ENCODE data around the gene COL9A2. TPM values are rescaled to one million over a fixed set of nuclear protein-coding genes. Genes with fewer than 3 reads are reported as not detected.

The COL9A2 gene
- total RNA-seq, 1 experiment from 2014 or later = 13.5 TPM

- no peak overlapping the region for H2AFZ ChIP-seq
- no peaks in the 10 kb centered on the region for H3K79me2 ChIP-seq (ENCODE audit: low read depth)
- H3K9me3 ChIP-seq (ENCODE audit: insufficient read depth, low read depth) = no peaks in the 10 kb centered on the region; the same call in 1 of the 2 replicates
- intact Hi-C loops (cut with micrococcal nuclease; ENCODE audit: unreplicated experiment) = no loop called here
- no peaks in the 10 kb centered on the region for H4K20me1 ChIP-seq (ENCODE audit: insufficient read depth)
- H3K36me3 ChIP-seq (ENCODE audit: low read depth) = no peaks in the 10 kb centered on the region
- POLR2A ChIA-PET (ENCODE audit: unreplicated experiment) = no interaction called here
- H3K9me2 ChIP-seq (ENCODE audit: insufficient read depth) = no peaks in the 10 kb centered on the region
- no peak overlapping the region for H3K4me3 ChIP-seq
- CTCF ChIA-PET = no interaction called here
- H3K27me3 ChIP-seq (ENCODE audit: insufficient read depth, low read depth) = no peaks in the 10 kb centered on the region
- H3F3A ChIP-seq (ENCODE audit: insufficient read depth, low read depth) = peaks cover 2% of the 10 kb centered on the region
- no peak overlapping the region for H3K4me2 ChIP-seq
- TF ChIP-seq CTCF (conservative IDR thresholded peaks at IDR 0.05) (no peak), EZH2 (IDR thresholded peaks at IDR 0.05; ENCODE audit: low read depth) (no peak)
- no peak overlapping the region for H3K27ac ChIP-seq
- DNase-seq = no peak
- no TSS peak for BruUV-seq (replicated peaks)
- H3K4me1 ChIP-seq (replicated peaks; ENCODE audit: insufficient read depth) = peaks cover 10% of the 10 kb centered on the region
Observed at GRCh38 chr1:40300249-40300567, 16.9 kb downstream of the COL9A2 start.

GRCh38 chr1:40299366-40300248 lies 17.5 kb downstream of the COL9A2 start:
- intact Hi-C loops (cut with micrococcal nuclease; ENCODE audit: unreplicated experiment) = no loop called here

GRCh38 chr1:40291293-40291692 lies 25.8 kb downstream of the COL9A2 start:
- H3K4me1 ChIP-seq (replicated peaks; ENCODE audit: insufficient read depth) = no peaks in the 10 kb centered on the region
- TF ChIP-seq EZH2 (IDR thresholded peaks at IDR 0.05; ENCODE audit: low read depth) = no peak
- TF ChIP-seq CTCF (conservative IDR thresholded peaks at IDR 0.05) = no peak
- ChIA-PET CTCF (interaction anchor here (0.6 to 1.1 kb wide), 2 partner anchors 10 to 48 kb away, joined by 3 to 4 read pairs; no protein-coding TSS in a partner anchor), POLR2A (ENCODE audit: unreplicated experiment) (interaction anchor here (0.5 kb wide), 1 partner anchor 85 kb away, joined by 4 read pairs; no protein-coding TSS in a partner anchor)
- H3K36me3 ChIP-seq (ENCODE audit: low read depth) = peaks cover 18% of the 10 kb centered on the region
- H3K9me3 ChIP-seq (ENCODE audit: insufficient read depth, low read depth) = no peaks in the 10 kb centered on the region
- no peaks in the 10 kb centered on the region for H3K79me2 ChIP-seq (ENCODE audit: low read depth)
- intact Hi-C loops (cut with micrococcal nuclease; ENCODE audit: unreplicated experiment) = no loop called here
- no peak overlapping the region for H3K4me3 ChIP-seq
- no peak overlapping the region for H2AFZ ChIP-seq
- H3K27ac ChIP-seq = no peak overlapping the region
- no peaks in the 10 kb centered on the region for H3K27me3 ChIP-seq (ENCODE audit: insufficient read depth, low read depth)
- H3K9me2 ChIP-seq (ENCODE audit: insufficient read depth) = no peaks in the 10 kb centered on the region
- BruUV-seq (replicated peaks) = no TSS peak
- DNase-seq = no peak
- no peak overlapping the region for H3K4me2 ChIP-seq
- peaks cover 12% of the 10 kb centered on the region for H3F3A ChIP-seq (ENCODE audit: insufficient read depth, low read depth)
- H4K20me1 ChIP-seq (ENCODE audit: insufficient read depth) = no peaks in the 10 kb centered on the region

More at GRCh38 chr1:40299366-40300248, 17.5 kb downstream of the COL9A2 start:
- DNase-seq = no peak
- Histone ChIP-seq H3F3A (ENCODE audit: insufficient read depth, low read depth) (no peaks in the 10 kb centered on the region; the same call in none of the 2 replicates), H3K9me3 (ENCODE audit: insufficient read depth, low read depth) (no peaks in the 10 kb centered on the region; the same call in 1 of the 2 replicates), H3K4me3 (no peak overlapping the region), H3K4me2 (no peak overlapping the region), H3K4me1 (replicated peaks; ENCODE audit: insufficient read depth) (peaks cover 5% of the 10 kb centered on the region), H3K36me3 (ENCODE audit: low read depth) (no peaks in the 10 kb centered on the region), H3K9me2 (ENCODE audit: insufficient read depth) (no peaks in the 10 kb centered on the region), H3K27ac (no peak overlapping the region), H4K20me1 (ENCODE audit: insufficient read depth) (no peaks in the 10 kb centered on the region), H3K79me2 (ENCODE audit: low read depth) (no peaks in the 10 kb centered on the region), H2AFZ (no peak overlapping the region), H3K27me3 (ENCODE audit: insufficient read depth, low read depth) (no peaks in the 10 kb centered on the region)
- POLR2A ChIA-PET (ENCODE audit: unreplicated experiment) = interaction anchor here (0.5 kb wide), 1 partner anchor 221 kb away, joined by 7 read pairs; no protein-coding TSS in a partner anchor
- CTCF ChIA-PET = no interaction called here
- BruUV-seq (replicated peaks) = no TSS peak
- TF ChIP-seq CTCF (conservative IDR thresholded peaks at IDR 0.05) (no peak), EZH2 (IDR thresholded peaks at IDR 0.05; ENCODE audit: low read depth) (no peak)

Measured in PC-9 (cell line).